ENCODE results near the gene ORC3.

ORC3 gene

GRCh38 chr6:87543696-87544473 lies 46.0 kb upstream of the ORC3 start:
- TF ChIP-seq FOXP2 (optimal IDR thresholded peaks at IDR 0.05; ENCODE audit: borderline replicate concordance, extremely low read depth, extremely low read length, insufficient read depth) = no peak

GRCh38 chr6:87544474-87544735 lies 45.5 kb upstream of the ORC3 start:
- TF ChIP-seq TAF1 (IDR thresholded peaks at IDR 0.05; ENCODE audit: borderline replicate concordance, insufficient read depth, low read length) = no peak
- TF ChIP-seq POLR2AphosphoS5 (IDR thresholded peaks at IDR 0.05; ENCODE audit: low read depth, low read length) = no peak
- TF ChIP-seq FOXP2 (optimal IDR thresholded peaks at IDR 0.05; ENCODE audit: borderline replicate concordance, extremely low read depth, extremely low read length, insufficient read depth) = no peak
- no peak for TF ChIP-seq SIN3A (IDR thresholded peaks at IDR 0.05; ENCODE audit: borderline replicate concordance, insufficient read depth, low read length)
- TF ChIP-seq REST (IDR thresholded peaks at IDR 0.05; ENCODE audit: insufficient read depth in 1 of 2, low read depth in 2 of 2, low read length in 2 of 2) = no peak

GRCh38 chr6:87551799-87552198 lies 38.1 kb upstream of the ORC3 start:
- TF ChIP-seq POLR2AphosphoS5 (IDR thresholded peaks at IDR 0.05; ENCODE audit: low read depth, low read length) (no peak), FOXP2 (optimal IDR thresholded peaks at IDR 0.05; ENCODE audit: borderline replicate concordance, extremely low read depth, extremely low read length, insufficient read depth) (no peak), SIN3A (IDR thresholded peaks at IDR 0.05; ENCODE audit: borderline replicate concordance, insufficient read depth, low read length) (no peak), TAF1 (IDR thresholded peaks at IDR 0.05; ENCODE audit: borderline replicate concordance, insufficient read depth, low read length) (no peak), REST (IDR thresholded peaks at IDR 0.05; ENCODE audit: insufficient read depth in 1 of 2, low read depth in 2 of 2, low read length in 2 of 2) (no peak)

- no peak for TF ChIP-seq SIN3A (IDR thresholded peaks at IDR 0.05; ENCODE audit: borderline replicate concordance, insufficient read depth, low read length)
- no peak for TF ChIP-seq POLR2AphosphoS5 (IDR thresholded peaks at IDR 0.05; ENCODE audit: low read depth, low read length)
- TF ChIP-seq FOXP2 (optimal IDR thresholded peaks at IDR 0.05; ENCODE audit: borderline replicate concordance, extremely low read depth, extremely low read length, insufficient read depth) = no peak
- no peak for TF ChIP-seq TAF1 (IDR thresholded peaks at IDR 0.05; ENCODE audit: borderline replicate concordance, insufficient read depth, low read length)
- no peak for TF ChIP-seq REST (IDR thresholded peaks at IDR 0.05; ENCODE audit: insufficient read depth in 1 of 2, low read depth in 2 of 2, low read length in 2 of 2)
Measured at GRCh38 chr6:87553159-87553765, 36.7 kb upstream of the ORC3 start.

- no peak for TF ChIP-seq SIN3A (IDR thresholded peaks at IDR 0.05; ENCODE audit: borderline replicate concordance, insufficient read depth, low read length)
- no peak for TF ChIP-seq FOXP2 (optimal IDR thresholded peaks at IDR 0.05; ENCODE audit: borderline replicate concordance, extremely low read depth, extremely low read length, insufficient read depth)
- no peak for TF ChIP-seq TAF1 (IDR thresholded peaks at IDR 0.05; ENCODE audit: borderline replicate concordance, insufficient read depth, low read length)
- no peak for TF ChIP-seq REST (IDR thresholded peaks at IDR 0.05; ENCODE audit: insufficient read depth in 1 of 2, low read depth in 2 of 2, low read length in 2 of 2)
- no peak for TF ChIP-seq POLR2AphosphoS5 (IDR thresholded peaks at IDR 0.05; ENCODE audit: low read depth, low read length)
Measured at GRCh38 chr6:87555506-87555905, 34.4 kb upstream of the ORC3 start.
